Skeletal muscle cell (primary cell): ENCODE results near the gene KCNH3.
"Not testable (repeated sequence)": the region's sequence is repeated elsewhere in the genome, so short reads cannot be mapped to it uniquely, and the experiment has no call there.

Experiments
- DNase-seq: peaks from one replicate; pipeline ENCODE4 v3.0.0-alpha.2; 2010; ENCODE audit warnings: low read depth
- H3K4me3 ChIP-seq: 2 replicates; pipeline ENCODE4 v1.5.1; 2011; ENCODE audit warnings: low read depth, mild to moderate bottlenecking, control low read depth, low read length, moderate library complexity

Gene KCNH3

GRCh38 chr12:49538510-49539403 is at the start of gene KCNH3:
KCNH3 (plus strand) TSS chr12:49539030; CDS start chr12:49539417, 387 bp downstream.
- peak within 1 kb of the TSS; percentile 38 for H3K4me3 ChIP-seq

GRCh38 chr12:49489154-49489553 is 49.7 kb upstream of the KCNH3 start:
- no peak for DNase-seq
- no peak overlapping the region for H3K4me3 ChIP-seq

More at GRCh38 chr12:49538510-49539403, at the start of gene KCNH3:
- DNase-seq = peak; percentile 6

GRCh38 chr12:49489720-49490119 is 49.1 kb upstream of the KCNH3 start:
- DNase-seq = no peak
- no peak overlapping the region for H3K4me3 ChIP-seq

GRCh38 chr12:49491823-49492222 is 47.0 kb upstream of the KCNH3 start:
- no peak for DNase-seq
- H3K4me3 ChIP-seq = no peak overlapping the region

- H3K4me3 ChIP-seq = no peak overlapping the region
- no peak for DNase-seq
These were observed 44.9 kb upstream of the KCNH3 start for GRCh38 chr12:49493900-49494299.

GRCh38 chr12:49496417-49497360 is 42.1 kb upstream of the KCNH3 start:
- H3K4me3 ChIP-seq = no peak overlapping the region
- DNase-seq = no peak

- no peak overlapping the region for H3K4me3 ChIP-seq
- DNase-seq = no peak
These were observed 36.9 kb upstream of the KCNH3 start for GRCh38 chr12:49501895-49502294.

GRCh38 chr12:49502590-49502989 is 36.2 kb upstream of the KCNH3 start:
- H3K4me3 ChIP-seq = no peak overlapping the region
- no peak for DNase-seq

GRCh38 chr12:49503674-49504180 is 35.1 kb upstream of the KCNH3 start:
- no peak overlapping the region for H3K4me3 ChIP-seq
- DNase-seq = no peak

GRCh38 chr12:49505672-49506071 is 33.2 kb upstream of the KCNH3 start:
- H3K4me3 ChIP-seq = no peak overlapping the region
- DNase-seq = no peak

GRCh38 chr12:49507139-49507538 is 31.7 kb upstream of the KCNH3 start:
- H3K4me3 ChIP-seq = no peak overlapping the region
- peak; percentile 79 for DNase-seq

GRCh38 chr12:49509681-49510080 is 29.1 kb upstream of the KCNH3 start:
- not testable (repeated sequence) for DNase-seq, H3K4me3 ChIP-seq

GRCh38 chr12:49511410-49511809 is 27.4 kb upstream of the KCNH3 start:
- no peak overlapping the region for H3K4me3 ChIP-seq
- no peak for DNase-seq

- no peak for DNase-seq
- H3K4me3 ChIP-seq = no peak overlapping the region
These were observed 26.3 kb upstream of the KCNH3 start for GRCh38 chr12:49512546-49512945.

GRCh38 chr12:49515266-49515665 is 23.6 kb upstream of the KCNH3 start:
- H3K4me3 ChIP-seq = no peak overlapping the region
- DNase-seq = peak; percentile 65

GRCh38 chr12:49518914-49519573 is 19.8 kb upstream of the KCNH3 start:
- no peak for DNase-seq
- no peak overlapping the region for H3K4me3 ChIP-seq

GRCh38 chr12:49519574-49519936 is 19.3 kb upstream of the KCNH3 start:
- no peak overlapping the region for H3K4me3 ChIP-seq
- no peak for DNase-seq

GRCh38 chr12:49521389-49521788 is 17.4 kb upstream of the KCNH3 start:
- no peak for DNase-seq
- H3K4me3 ChIP-seq = no peak overlapping the region

GRCh38 chr12:49524660-49525324 is 14.0 kb upstream of the KCNH3 start:
- no peak overlapping the region for H3K4me3 ChIP-seq
- DNase-seq = no peak
